MCF 10A (cell line): ENCODE results near the gene OBSL1. TPM values are rescaled to one million over a fixed set of nuclear protein-coding genes. Genes with fewer than 3 reads are reported as not detected.

ENCODE experiments used
- BruUV-seq: library from RNA; stranded (reverse); fragments of 400-500 nt; replicated peaks from 2 replicates; lab custom pipeline; 2021; lab: Mats Ljungman, UMichigan
- CTCF ChIA-PET: fragments of 300-600 bp; sonication (Branson Sonifier 250); formaldehyde crosslinking; extraction: SDS; loops from one replicate; lab custom pipeline; 2021; ENCODE audit warnings: antibody characterized with exemption, inconsistent platforms; lab: Yijun Ruan, JAX
- POLR2A ChIA-PET: fragments of 300-600, 350-650 bp; sonication (Branson Sonifier 250); formaldehyde crosslinking; extraction: SDS; loops from one replicate; lab custom pipeline; 2020; ENCODE audit warnings: antibody characterized with exemption, inconsistent platforms; lab: Yijun Ruan, JAX
- DNase-seq: peaks from one replicate; pipeline ENCODE4 v3.0.0-alpha.2; 2018; ENCODE audit not compliant: unreplicated experiment
- H3K27ac Mint-ChIP-seq: one replicate; pipeline ENCODE4 v1.8.0; 2022; ENCODE audit warnings: mild to moderate bottlenecking, low read depth, mixed read lengths; ENCODE audit not compliant: unreplicated experiment
- H3K27me3 Mint-ChIP-seq: one replicate; pipeline ENCODE4 v1.8.0; 2022; ENCODE audit warnings: mixed read lengths; ENCODE audit not compliant: insufficient read depth, unreplicated experiment
- H3K36me3 Mint-ChIP-seq: one replicate; pipeline ENCODE4 v1.8.0; 2022; ENCODE audit warnings: mild to moderate bottlenecking, moderate library complexity, mixed read lengths; ENCODE audit not compliant: insufficient read depth, unreplicated experiment
- H3K4me1 Mint-ChIP-seq: one replicate; pipeline ENCODE4 v1.8.0; 2022; ENCODE audit warnings: mixed read lengths; ENCODE audit not compliant: insufficient read depth, unreplicated experiment
- H3K4me3 Mint-ChIP-seq: one replicate; pipeline ENCODE4 v1.8.0; 2022; ENCODE audit warnings: mild to moderate bottlenecking, moderate library complexity, mixed read lengths; ENCODE audit not compliant: unreplicated experiment
- H3K9me3 Mint-ChIP-seq: one replicate; pipeline ENCODE4 v1.8.0; 2022; ENCODE audit warnings: mixed read lengths; ENCODE audit not compliant: unreplicated experiment
- intact Hi-C: fragments of 100-400 bp; cut with micrococcal nuclease; formaldehyde crosslinking; loops from 2 replicates; pipeline ENCODE4 v1.14.1; 2022
- total RNA-seq: library from RNA; stranded (reverse); gene quantifications from 2 replicates; pipeline ENCODE4 v1.2.3, GENCODE V29; 2022
- TF ChIP-seq, protein P1 (sequence below): fragments of 200-600 bp; IDR thresholded peaks from one replicate; pipeline ENCODE4 v1.8.0; 2022; ENCODE audit warnings: antibody characterized with exemption, mild to moderate bottlenecking; ENCODE audit not compliant: unreplicated experiment

OBSL1 gene
- total RNA-seq, 1 experiment from 2014 or later: 29.0 TPM

DNA sequence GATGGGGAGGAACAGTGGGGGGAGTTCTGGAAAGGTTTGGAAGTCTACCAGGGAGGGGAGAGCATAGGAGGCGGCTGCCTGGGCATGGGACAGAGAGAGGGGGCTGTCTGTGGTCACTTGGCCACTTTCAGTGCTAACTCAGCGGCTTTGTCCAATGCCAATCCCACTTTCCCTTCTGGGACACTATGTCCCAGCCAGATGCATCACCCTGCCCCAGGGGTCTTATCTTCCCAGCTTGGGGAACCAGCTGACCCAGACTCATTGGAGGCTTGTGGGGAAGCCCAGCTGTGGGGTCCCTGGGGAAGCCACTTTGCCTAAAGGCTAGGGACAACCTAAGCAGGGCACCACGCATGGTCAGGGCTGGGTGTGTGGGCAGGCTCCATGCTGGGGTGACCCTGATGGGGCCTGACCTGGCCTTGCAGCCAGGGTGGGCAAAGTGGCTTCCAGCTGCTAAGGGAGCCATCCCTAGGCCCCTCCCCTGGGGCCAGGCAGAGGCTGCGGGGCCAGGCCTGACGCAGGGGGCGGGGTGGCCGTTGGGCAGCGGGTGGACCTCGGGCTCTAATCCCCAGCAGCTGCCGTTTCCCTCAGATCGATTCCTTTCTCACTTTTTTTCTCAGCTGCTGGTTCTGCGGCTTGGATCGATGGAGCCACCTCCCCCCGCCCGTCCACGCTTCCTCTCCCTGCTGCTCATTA, 58.7 kb downstream of the OBSL1 start:
- ChIA-PET CTCF (interaction anchor here (0.5 to 2.3 kb wide), 4 partner anchors 17 to 23 kb away, joined by 3 to 9 read pairs (median 4); a partner anchor contains a TSS), POLR2A (no interaction called here)
- TF ChIP-seq, protein P1, sequence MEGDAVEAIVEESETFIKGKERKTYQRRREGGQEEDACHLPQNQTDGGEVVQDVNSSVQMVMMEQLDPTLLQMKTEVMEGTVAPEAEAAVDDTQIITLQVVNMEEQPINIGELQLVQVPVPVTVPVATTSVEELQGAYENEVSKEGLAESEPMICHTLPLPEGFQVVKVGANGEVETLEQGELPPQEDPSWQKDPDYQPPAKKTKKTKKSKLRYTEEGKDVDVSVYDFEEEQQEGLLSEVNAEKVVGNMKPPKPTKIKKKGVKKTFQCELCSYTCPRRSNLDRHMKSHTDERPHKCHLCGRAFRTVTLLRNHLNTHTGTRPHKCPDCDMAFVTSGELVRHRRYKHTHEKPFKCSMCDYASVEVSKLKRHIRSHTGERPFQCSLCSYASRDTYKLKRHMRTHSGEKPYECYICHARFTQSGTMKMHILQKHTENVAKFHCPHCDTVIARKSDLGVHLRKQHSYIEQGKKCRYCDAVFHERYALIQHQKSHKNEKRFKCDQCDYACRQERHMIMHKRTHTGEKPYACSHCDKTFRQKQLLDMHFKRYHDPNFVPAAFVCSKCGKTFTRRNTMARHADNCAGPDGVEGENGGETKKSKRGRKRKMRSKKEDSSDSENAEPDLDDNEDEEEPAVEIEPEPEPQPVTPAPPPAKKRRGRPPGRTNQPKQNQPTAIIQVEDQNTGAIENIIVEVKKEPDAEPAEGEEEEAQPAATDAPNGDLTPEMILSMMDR: no peak
- Mint-ChIP-seq H3K36me3 (no peaks in the 10 kb centered on the region), H3K27ac (no peak overlapping the region), H3K4me3 (no peak overlapping the region), H3K9me3 (no peaks in the 10 kb centered on the region), H3K4me1 (peaks cover 11% of the 10 kb centered on the region), H3K27me3 (peaks cover 78% of the 10 kb centered on the region)
- intact Hi-C loops: no loop called here
- no peak for DNase-seq
- BruUV-seq: no TSS peak

DNA sequence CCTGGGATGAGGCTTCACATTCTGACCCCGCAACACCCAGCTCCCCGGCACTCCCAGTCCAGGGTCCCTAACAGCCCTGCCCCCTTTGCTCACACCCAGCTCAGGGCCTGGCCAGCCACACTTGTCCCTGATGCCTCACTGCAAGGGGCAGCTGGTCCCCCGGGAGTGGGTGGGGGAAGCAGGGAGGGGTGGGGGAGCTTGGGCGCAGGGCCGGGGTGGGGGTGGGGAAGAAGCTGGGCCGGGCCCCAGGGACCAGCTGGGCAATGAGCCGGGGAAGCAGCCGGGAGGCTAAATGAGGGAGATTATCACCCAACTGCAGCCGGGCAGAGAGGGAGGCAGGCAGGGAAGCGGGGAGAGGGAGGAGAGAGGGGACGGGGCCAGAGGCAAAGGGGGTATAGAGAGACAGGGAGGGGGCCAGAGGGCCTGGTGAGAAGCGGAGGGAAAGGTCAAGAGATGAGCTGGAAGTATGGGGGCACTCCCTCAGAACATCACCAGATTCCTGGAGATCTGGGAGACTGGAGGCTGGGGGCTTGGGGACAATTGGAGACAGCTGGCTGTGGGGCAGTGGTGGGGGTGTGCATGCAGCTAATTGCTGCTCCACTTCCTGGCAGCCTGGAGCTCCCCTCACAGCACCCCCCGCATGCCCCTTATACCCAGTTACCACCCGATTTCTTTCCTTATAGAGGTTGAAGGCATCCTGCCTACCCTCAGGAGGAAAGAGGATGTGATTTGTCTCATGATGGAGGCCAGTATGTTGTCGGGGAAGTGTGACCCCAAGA, 59.6 kb downstream of the OBSL1 start:
- Mint-ChIP-seq H3K4me1 (peaks cover 11% of the 10 kb centered on the region), H3K27me3 (peaks cover 69% of the 10 kb centered on the region), H3K9me3 (no peaks in the 10 kb centered on the region), H3K4me3 (no peak overlapping the region), H3K27ac (no peak overlapping the region), H3K36me3 (no peaks in the 10 kb centered on the region)
- intact Hi-C loops: no loop called here
- POLR2A ChIA-PET: interaction anchor here (0.6 to 0.7 kb wide), 2 partner anchors 266 to 329 kb away, joined by 4 to 6 read pairs; partner anchors contain the start of genes GLB1L and STK16
- TF ChIP-seq, protein P1: no peak
- CTCF ChIA-PET: interaction anchor here (0.5 to 2.3 kb wide), 13 partner anchors 8 to 989 kb away, joined by 3 to 11 read pairs (median 3); partner anchors contain the start of gene GMPPA
- BruUV-seq: no TSS peak
- DNase-seq: no peak

DNA sequence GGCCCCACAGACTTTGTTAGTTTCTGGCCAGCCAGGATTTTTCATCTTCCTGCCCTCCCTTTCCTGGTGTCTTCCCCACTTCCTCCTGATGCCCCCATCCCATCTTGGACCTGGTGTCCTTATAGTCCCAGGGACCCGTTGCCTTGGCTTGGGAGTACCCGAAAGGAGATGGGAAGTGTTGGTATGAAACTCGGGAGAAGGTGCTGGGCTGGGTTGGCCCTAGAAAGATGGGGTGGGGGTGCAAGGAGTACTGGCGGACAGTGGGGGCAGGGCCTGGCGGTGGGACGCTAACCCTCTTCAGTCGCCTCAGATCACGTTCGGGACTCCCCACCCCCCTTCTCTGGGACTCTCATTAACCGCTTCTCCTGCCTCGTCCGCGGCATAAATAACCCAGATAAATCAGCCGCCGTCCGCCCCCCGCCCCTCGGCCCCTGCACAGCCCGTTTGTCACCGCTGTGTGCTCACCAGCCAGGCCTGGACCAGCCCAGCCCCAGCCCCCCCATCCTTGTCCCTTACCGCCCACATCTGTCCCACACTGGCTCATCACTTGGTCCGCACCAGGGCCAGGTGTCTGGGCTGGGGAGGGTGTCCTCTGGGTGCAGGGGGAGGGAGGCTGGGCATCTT, 60.7 kb downstream of the OBSL1 start:
- Mint-ChIP-seq H3K4me1 (peaks cover 11% of the 10 kb centered on the region), H3K36me3 (no peaks in the 10 kb centered on the region), H3K27me3 (peaks cover 57% of the 10 kb centered on the region), H3K27ac (no peak overlapping the region), H3K4me3 (no peak overlapping the region), H3K9me3 (no peaks in the 10 kb centered on the region)
- ChIA-PET POLR2A (interaction anchor here (0.7 to 1.3 kb wide), 3 partner anchors 11 to 13 kb away, joined by 3 to 5 read pairs (median 3); no protein-coding TSS in a partner anchor), CTCF (interaction anchor here (0.6 to 3.7 kb wide), 17 partner anchors 8 to 823 kb away, joined by 3 to 34 read pairs (median 4); no protein-coding TSS in a partner anchor)
- BruUV-seq: no TSS peak
- TF ChIP-seq, protein P1: no peak
- intact Hi-C loops: no loop called here
- DNase-seq: no peak
